HG03342 (cell line): ENCODE data around the gene KRT12.
A peak's percentile ranks its signal among the peaks of the same experiment; 100 is the strongest.

Source experiments
- ATAC-seq: cut with Tn5 transposase; IDR thresholded peaks from one replicate; pipeline ENCODE4 v1.9.1; 2021; ENCODE audit warnings: mild to moderate bottlenecking, moderate library complexity; ENCODE audit not compliant: unreplicated experiment

The KRT12 gene

GRCh38 chr17:40866838-40867237, at the start of gene KRT12:
TSS of gene KRT12 (minus strand) at chr17:40867223. CDS start at chr17:40867186, 37 bp downstream.
- ATAC-seq: no peak

GRCh38 chr17:40916366-40916765, 49.3 kb upstream of the KRT12 start:
- no peak for ATAC-seq

GRCh38 chr17:40915721-40916256, 48.8 kb upstream of the KRT12 start:
- peak; percentile 57 for ATAC-seq

GRCh38 chr17:40915199-40915661, 48.2 kb upstream of the KRT12 start:
- ATAC-seq: peak; percentile 65

- no peak for ATAC-seq
Measured at GRCh38 chr17:40914075-40914855, 47.2 kb upstream of the KRT12 start.

GRCh38 chr17:40912486-40913210, 45.6 kb upstream of the KRT12 start:
- no peak for ATAC-seq

- no peak for ATAC-seq
Measured at GRCh38 chr17:40910441-40910841, 43.4 kb upstream of the KRT12 start.

GRCh38 chr17:40909755-40910154, 42.7 kb upstream of the KRT12 start:
- no peak for ATAC-seq

GRCh38 chr17:40909351-40909750, 42.3 kb upstream of the KRT12 start:
- ATAC-seq: no peak

GRCh38 chr17:40906613-40907012, 39.6 kb upstream of the KRT12 start:
- no peak for ATAC-seq

- no peak for ATAC-seq
Measured at GRCh38 chr17:40905370-40905769, 38.3 kb upstream of the KRT12 start.

GRCh38 chr17:40903129-40903847, 36.3 kb upstream of the KRT12 start:
- no peak for ATAC-seq

GRCh38 chr17:40902498-40902897, 35.5 kb upstream of the KRT12 start:
- no peak for ATAC-seq

- ATAC-seq: no peak
Measured at GRCh38 chr17:40901981-40902474, 35.0 kb upstream of the KRT12 start.

- no peak for ATAC-seq
Measured at GRCh38 chr17:40900809-40901356, 33.9 kb upstream of the KRT12 start.

GRCh38 chr17:40896916-40897455, 30.0 kb upstream of the KRT12 start:
- no peak for ATAC-seq

- no peak for ATAC-seq
Measured at GRCh38 chr17:40895106-40895730, 28.2 kb upstream of the KRT12 start.

- no peak for ATAC-seq
Measured at GRCh38 chr17:40888196-40888720, 21.2 kb upstream of the KRT12 start.

- no peak for ATAC-seq
Measured at GRCh38 chr17:40886090-40886489, 19.1 kb upstream of the KRT12 start.
